Gastrocnemius medialis (tissue), 4 donors: ENCODE data around the gene ZNF615.

Experiments used
- CTCF ChIP-seq, 5 experiments: fragments of 450-650 bp in 3 of 5; fragments of 200-600 bp in 2 of 5; sonication (generic) in 2 of 5; IDR thresholded peaks in 4 of 5; conservative IDR thresholded peaks in 1 of 5; 1 replicate in 4 of 5; 2 replicates in 1 of 5; pipeline ENCODE4 v1.5.1; 2016 to 2019; ENCODE audit warnings: antibody characterized with exemption in 5 of 5, mild to moderate bottlenecking in 3 of 5, moderate library complexity in 3 of 5
- POLR2A ChIP-seq, 2 donors: fragments of 450-650 bp; IDR thresholded peaks; one replicate each; pipeline ENCODE4 v1.6.1; 2017; ENCODE audit warnings: antibody characterized with exemption in 2 of 2, mild to moderate bottlenecking in 2 of 2, moderate library complexity in 2 of 2

- no peak for TF ChIP-seq POLR2A (IDR thresholded peaks at IDR 0.05)
- no peak for TF ChIP-seq CTCF (IDR thresholded peaks at IDR 0.05 in 4 of 5, conservative IDR thresholded peaks at IDR 0.05 in 1 of 5)
Observed at GRCh38 chr19:52039169-52039568, 31.2 kb upstream of the ZNF615 start.
